Choroid plexus epithelial cell (primary cell): ENCODE data around the gene IL27RA.

Experiments used
- DNase-seq: peaks from one replicate; pipeline ENCODE4 v3.0.0-alpha.2; 2010; ENCODE audit warnings: low read depth
- H3K4me3 ChIP-seq: 2 replicates; pipeline ENCODE4 v1.5.1; 2011; ENCODE audit warnings: low read depth, mild to moderate bottlenecking, control low read depth, low read length, moderate library complexity
- CTCF ChIP-seq: conservative IDR thresholded peaks from 2 replicates; pipeline ENCODE4 v1.5.1; 2011; ENCODE audit warnings: low read depth, mild to moderate bottlenecking, control low read depth, inconsistent platforms, low read length, moderate library complexity

The IL27RA gene

GRCh38 chr19:14056069-14056666, 24.6 kb downstream of the IL27RA start:
- no peak overlapping the region for H3K4me3 ChIP-seq
- TF ChIP-seq CTCF, result no peak
- no peak for DNase-seq

- TF ChIP-seq CTCF, result no peak
- no peak for DNase-seq
- H3K4me3 ChIP-seq, result no peak overlapping the region
Measured at GRCh38 chr19:14056741-14057356, 25.3 kb downstream of the IL27RA start.

GRCh38 chr19:14058182-14059092, 26.9 kb downstream of the IL27RA start:
- H3K4me3 ChIP-seq, result no peak overlapping the region
- no peak for TF ChIP-seq CTCF
- DNase-seq, result no peak

- DNase-seq, result no peak
- peak; percentile 72 for TF ChIP-seq CTCF
- no peak overlapping the region for H3K4me3 ChIP-seq
Measured at GRCh38 chr19:14059093-14059480, 27.5 kb downstream of the IL27RA start.

GRCh38 chr19:14059652-14060155, 28.1 kb downstream of the IL27RA start:
- TF ChIP-seq CTCF, result no peak
- DNase-seq, result no peak
- H3K4me3 ChIP-seq, result no peak overlapping the region

GRCh38 chr19:14061081-14061749, 29.7 kb downstream of the IL27RA start:
- H3K4me3 ChIP-seq, result no peak overlapping the region
- no peak for DNase-seq
- TF ChIP-seq CTCF, result no peak
